Activated T-cell treated with anti-CD3 and anti-CD28 coated beads for 4 hours (primary cell): Measurements from ENCODE around the gene AIFM3.

Experiments used
- DNase-seq: peaks from one replicate; pipeline ENCODE4 v3.0.0-alpha.2; 2020

AIFM3 gene

GRCh38 chr22:21009638-21010425 lies 42.8 kb downstream of the AIFM3 start:
- no peak for DNase-seq

- DNase-seq = no peak
Observed at GRCh38 chr22:21010426-21011113, 43.5 kb downstream of the AIFM3 start.

- DNase-seq = no peak
Observed at GRCh38 chr22:21012446-21013407, 45.7 kb downstream of the AIFM3 start.

GRCh38 chr22:21013657-21014201 lies 46.7 kb downstream of the AIFM3 start:
- DNase-seq = no peak

- DNase-seq = peak; percentile 52
Observed at GRCh38 chr22:21014202-21014725, 47.2 kb downstream of the AIFM3 start.

- DNase-seq = no peak
Observed at GRCh38 chr22:21014726-21015465, 47.8 kb downstream of the AIFM3 start, which contains the start of gene P2RX6. P2RX6 (plus strand) TSS chr22:21015165; CDS start chr22:21015175, 10 bp downstream.

GRCh38 chr22:21015466-21016006 lies 48.5 kb downstream of the AIFM3 start:
- DNase-seq = no peak

GRCh38 chr22:21016644-21017420 lies 49.8 kb downstream of the AIFM3 start:
- DNase-seq = no peak

- no peak for DNase-seq
Observed at GRCh38 chr22:21018314-21018713, 51.3 kb downstream of the AIFM3 start.

GRCh38 chr22:21020802-21021429 lies 53.9 kb downstream of the AIFM3 start:
- DNase-seq = no peak

GRCh38 chr22:21022507-21022906 lies 55.5 kb downstream of the AIFM3 start:
- no peak for DNase-seq

- DNase-seq = no peak
Observed at GRCh38 chr22:21022955-21023614, 56.0 kb downstream of the AIFM3 start.

GRCh38 chr22:21025266-21025665 lies 58.2 kb downstream of the AIFM3 start:
- no peak for DNase-seq

GRCh38 chr22:21025763-21026755 lies 59.0 kb downstream of the AIFM3 start:
- no peak for DNase-seq

GRCh38 chr22:21026783-21027692 lies 60.0 kb downstream of the AIFM3 start:
- DNase-seq = no peak

- no peak for DNase-seq
Observed at GRCh38 chr22:21028277-21029251, 61.5 kb downstream of the AIFM3 start.
